K562 (cell line): ENCODE data around the gene SPIRE1. TPM values are rescaled to one million over a fixed set of nuclear protein-coding genes. Genes with fewer than 3 reads are reported as not detected.

Experiments used
- ATAC-seq: fragments of 200-7000 bp; cut with Tn5 transposase; 3 replicates; pipeline ENCODE4 v1.9.1; 2020; ENCODE audit warnings: moderate library complexity
- BruUV-seq: library from RNA; stranded (reverse); fragments of 400-500 nt; replicated peaks from 2 replicates; lab custom pipeline; 2021; lab: Mats Ljungman, UMichigan
- CTCF ChIA-PET: fragments of 300-600 bp; formaldehyde crosslinking; extraction: SDS; loops from one replicate; lab custom pipeline; 2021; ENCODE audit warnings: low intra/inter-chr PET ratio; lab: Yijun Ruan, JAX
- POLR2A ChIA-PET: fragments of 300-600, 350-650 bp; sonication (Branson Sonifier 250); formaldehyde crosslinking; extraction: SDS; loops from one replicate; lab custom pipeline; 2021; ENCODE audit warnings: antibody characterized with exemption, inconsistent platforms; lab: Yijun Ruan, JAX
- DNase-seq, 4 experiments: peaks; one replicate each; pipeline versions ENCODE4 v3.0.0 to v3.0.0-alpha.2; 2011 to 2018; ENCODE audit warnings: low spot score in 3 of 4, mixed read lengths in 3 of 4; ENCODE audit errors: extremely low read depth in 1 of 4
- FAIRE-seq: peaks from 2 replicates; lab custom pipeline; 2011; peaks lifted over from hg19 to GRCh38; lab: Jason Lieb, UNC
- H2AFZ ChIP-seq: 2 replicates; pipeline ENCODE4 v1.6.0; 2011; ENCODE audit warnings: low read depth, low read length, control low read depth, inconsistent platforms
- H3K27ac ChIP-seq: fragments of 200-600 bp; 3 replicates; pipeline ENCODE4 v1.8.0; 2011; ENCODE audit warnings: low read depth, mild to moderate bottlenecking, control low read depth, inconsistent platforms, low read length, moderate library complexity, mixed read lengths; ENCODE audit errors: extremely low read depth
- H3K27me3 ChIP-seq, 2 experiments: fragments of 300-600 bp in 1 of 2; 2 replicates in 1 of 2; 3 replicates in 1 of 2; pipeline versions ENCODE4 v1.6.0 to v1.8.0; 2011; ENCODE audit warnings: inconsistent platforms in 2 of 2, low read length in 2 of 2, mild to moderate bottlenecking in 1 of 2, mixed read lengths in 1 of 2, moderate library complexity in 1 of 2; ENCODE audit not compliant: control insufficient read depth in 2 of 2, insufficient read depth in 2 of 2
- H3K36me3 ChIP-seq: fragments of 300-600 bp; 3 replicates; pipeline ENCODE4 v1.8.0; 2011; ENCODE audit warnings: mild to moderate bottlenecking, low read length, inconsistent platforms; ENCODE audit not compliant: control insufficient read depth, insufficient read depth
- H3K4me1 ChIP-seq, 2 experiments: fragments of 200-600 bp in 1 of 2; replicated peaks in 1 of 2; 2 replicates in 1 of 2; 3 replicates in 1 of 2; pipeline versions ENCODE4 v1.5.1 to v1.8.0; 2011; ENCODE audit warnings: inconsistent platforms in 2 of 2, low read length in 2 of 2, mild to moderate bottlenecking in 1 of 2, mixed read lengths in 1 of 2, moderate library complexity in 1 of 2; ENCODE audit not compliant: control insufficient read depth in 2 of 2, insufficient read depth in 2 of 2
- H3K4me2 ChIP-seq: 2 replicates; pipeline ENCODE4 v1.6.1; 2011; ENCODE audit warnings: low read length, control low read depth, inconsistent platforms, mixed read lengths; ENCODE audit not compliant: insufficient read depth
- H3K4me3 ChIP-seq: fragments of 200-600 bp; sonication (generic), shearing (Covaris generic); 2 replicates; pipeline ENCODE4 v1.5.1; 2016; ENCODE audit warnings: control low read depth, inconsistent platforms
- H3K79me2 ChIP-seq: fragments of 200-600 bp; 3 replicates; pipeline ENCODE4 v1.8.0; 2011; ENCODE audit warnings: low read length, inconsistent platforms; ENCODE audit not compliant: control insufficient read depth, insufficient read depth
- H3K9ac ChIP-seq, 2 experiments: 2 replicates each; pipeline versions ENCODE4 v1.6.0 to v1.6.1; 2011; ENCODE audit warnings: low read depth in 2 of 2, low read length in 2 of 2, control low read depth in 1 of 2, inconsistent platforms in 1 of 2, mild to moderate bottlenecking in 1 of 2, mixed read lengths in 1 of 2; ENCODE audit not compliant: insufficient read depth in 1 of 2
- H3K9me1 ChIP-seq: one replicate; pipeline ENCODE4 v1.6.0; 2011; ENCODE audit warnings: inconsistent platforms, mild to moderate bottlenecking, low read length, moderate library complexity; ENCODE audit not compliant: control insufficient read depth, insufficient read depth
- H3K9me3 ChIP-seq: replicated peaks from 2 replicates; pipeline ENCODE4 v1.5.1; 2011; ENCODE audit warnings: low read depth, low read length, inconsistent platforms; ENCODE audit not compliant: control insufficient read depth, insufficient read depth
- H4K20me1 ChIP-seq: replicated peaks from 2 replicates; pipeline ENCODE4 v1.6.1; 2011; ENCODE audit warnings: low read length, inconsistent platforms, mixed read lengths; ENCODE audit not compliant: control insufficient read depth, insufficient read depth
- MAZ ChIP-seq, 2 experiments: fragments of 450-650 bp in 1 of 2; sonication (generic) in 1 of 2; formaldehyde crosslinking; IDR thresholded peaks in 1 of 2; conservative IDR thresholded peaks in 1 of 2; 2 replicates each; pipeline versions ENCODE4 v1.4.0 to v1.5.0; 2020; ENCODE audit warnings: mild to moderate bottlenecking in 1 of 2, missing genetic modification reagents in 1 of 2
- POLR2A ChIP-seq: fragments of 450-650 bp; conservative IDR thresholded peaks from 2 replicates; pipeline ENCODE4 v1.6.1; 2016
- POLR3A ChIP-seq: IDR thresholded peaks from 2 replicates; pipeline ENCODE4 v1.6.1; 2011; ENCODE audit warnings: borderline replicate concordance, mild to moderate bottlenecking, moderate library complexity; ENCODE audit not compliant: insufficient read length, insufficient read depth; ENCODE audit errors: extremely low read depth
- RAD21 ChIP-seq, 2 experiments: fragments of 250-450 bp in 1 of 2; fragments of 450-650 bp in 1 of 2; sonication (Bioruptor Pico) in 1 of 2; formaldehyde crosslinking in 1 of 2; IDR thresholded peaks in 1 of 2; conservative IDR thresholded peaks in 1 of 2; 2 replicates each; pipeline versions ENCODE4 v1.4.0 to v1.8.0; 2020 to 2022; ENCODE audit warnings: mild to moderate bottlenecking in 2 of 2, moderate library complexity in 1 of 2
- TAF9B ChIP-seq: fragments of 450-650 bp; IDR thresholded peaks from 2 replicates; pipeline ENCODE4 v1.6.1; 2018; ENCODE audit warnings: mild to moderate bottlenecking; ENCODE audit not compliant: partially characterized antibody
- TFAM ChIP-seq: fragments of 250-450 bp; sonication (Bioruptor Pico); conservative IDR thresholded peaks from 2 replicates; pipeline ENCODE4 v1.5.0; 2021; ENCODE audit warnings: mild to moderate bottlenecking, moderate library complexity
- in situ Hi-C: fragments of 300-500 bp; cut with MboI; formaldehyde crosslinking; loops from 4 replicates; pipeline ENCODE4 v1.15.0; 2018; ENCODE audit warnings: inconsistent platforms, mixed read lengths
- intact Hi-C: fragments of 100-400 bp; cut with micrococcal nuclease; formaldehyde crosslinking; loops from 2 replicates; pipeline ENCODE4 v1.14.2; 2022
- polyA plus RNA-seq, 8 experiments: library from polyadenylated mRNA; depleted of rRNA in 4 of 8; stranded (reverse) in 5 of 8; unstranded in 3 of 8; fragments of >200 nt; fragmentation: Nextera tagmentation in 2 of 8; fragmentation: Illumina TruSeq in 1 of 8; extraction: Ambion mirVana in 2 of 8; extraction: Trizol in 1 of 8; gene quantifications; 2 replicates each; pipeline versions ENCODE4 v1.2.1 to v1.2.3, GENCODE V29; 2011 to 2014; ENCODE audit warnings: inconsistent platforms in 1 of 8, missing spikeins in 1 of 8
- total RNA-seq, 7 experiments: library from RNA; depleted of rRNA in 6 of 7; stranded (reverse); fragments of >200 nt in 6 of 7; fragmentation: Illumina TruSeq in 2 of 7; extraction: Trizol in 2 of 7; gene quantifications; 2 replicates each; pipeline versions ENCODE4 v1.2.1 to v1.2.3, GENCODE V29; 2011 to 2021; ENCODE audit warnings: low replicate concordance in 1 of 7
- TF ChIP-seq, protein P1 (sequence below): fragments of 450-650 bp; IDR thresholded peaks from 2 replicates; pipeline ENCODE4 v1.6.1; 2016; ENCODE audit warnings: low read depth
- TF ChIP-seq, protein P2 (sequence below): sonication (generic); formaldehyde crosslinking; IDR thresholded peaks from 2 replicates; pipeline ENCODE4 v1.8.0; 2022; ENCODE audit warnings: missing genetic modification reagents, mild to moderate bottlenecking, moderate library complexity, borderline replicate concordance
- TF ChIP-seq, protein P3 (sequence below): sonication (generic); formaldehyde crosslinking; IDR thresholded peaks from 2 replicates; pipeline ENCODE4 v1.9.0; 2022; ENCODE audit warnings: mild to moderate bottlenecking, missing genetic modification reagents

SPIRE1 gene
- total and polyA plus RNA-seq, 9 of the 15 experiments (the other 6 are each of a cell fraction or from before 2014, with no cell fraction given), result 2.9 to 14.0 (median 10.2) TPM

DNA sequence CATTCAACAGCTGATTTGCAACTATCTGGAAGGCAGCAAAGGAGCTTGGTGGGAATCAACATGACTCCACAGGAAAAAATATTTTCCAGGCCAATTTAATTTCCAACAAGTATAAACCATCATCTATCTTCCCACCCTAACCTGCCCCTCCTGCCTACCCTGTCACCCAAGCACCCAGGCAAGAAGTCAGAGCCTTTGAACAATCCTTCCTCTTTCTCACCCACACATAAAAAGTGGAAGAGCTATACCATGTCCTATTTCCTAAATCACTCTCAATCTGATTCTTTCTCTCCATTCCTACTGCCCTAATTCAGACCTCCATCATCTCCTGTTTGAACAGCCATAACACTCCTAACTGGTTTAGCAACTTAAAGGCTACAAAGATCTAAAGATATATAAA lies 12.7 kb downstream of the SPIRE1 start:
- ChIA-PET POLR2A (interaction anchor here (0.6 kb wide), 1 partner anchor 149 kb away, joined by 3 read pairs; no protein-coding TSS in a partner anchor), CTCF (no interaction called here)
- no peak for FAIRE-seq
- in situ Hi-C loops, result no loop called here
- Histone ChIP-seq H3K4me2 (no peak overlapping the region), H3K9me3 (no peaks in the 10 kb centered on the region), H3K9me1 (no peaks in the 10 kb centered on the region), H2AFZ (no peak overlapping the region), H3K36me3 (peaks cover 17% of the 10 kb centered on the region; the same call in 2 of the 3 replicates), H3K27me3 (no peaks in the 10 kb centered on the region), H3K4me3 (no peak overlapping the region), H4K20me1 (no peaks in the 10 kb centered on the region; the same call in 1 of the 2 replicates), H3K4me1 (peaks cover 9 to 16% of the 10 kb centered on the region in 2 experiments; a peak in 3 of 5 replicates), H3K27ac (no peak overlapping the region), H3K79me2 (peaks cover 24% of the 10 kb centered on the region), H3K9ac (no peak overlapping the region)
- TF ChIP-seq MAZ (CRISPR knock-in tag; conservative IDR thresholded peaks at IDR 0.05 in 1 of 2, IDR thresholded peaks at IDR 0.05 in 1 of 2), result no peak
- TF ChIP-seq POLR2A, result no peak
- no peak for TF ChIP-seq TFAM (CRISPR knock-in tag)
- TF ChIP-seq RAD21 (CRISPR knock-in tag; conservative IDR thresholded peaks at IDR 0.05 in 1 of 2, IDR thresholded peaks at IDR 0.05 in 1 of 2), result no peak
- TF ChIP-seq, protein P1, sequence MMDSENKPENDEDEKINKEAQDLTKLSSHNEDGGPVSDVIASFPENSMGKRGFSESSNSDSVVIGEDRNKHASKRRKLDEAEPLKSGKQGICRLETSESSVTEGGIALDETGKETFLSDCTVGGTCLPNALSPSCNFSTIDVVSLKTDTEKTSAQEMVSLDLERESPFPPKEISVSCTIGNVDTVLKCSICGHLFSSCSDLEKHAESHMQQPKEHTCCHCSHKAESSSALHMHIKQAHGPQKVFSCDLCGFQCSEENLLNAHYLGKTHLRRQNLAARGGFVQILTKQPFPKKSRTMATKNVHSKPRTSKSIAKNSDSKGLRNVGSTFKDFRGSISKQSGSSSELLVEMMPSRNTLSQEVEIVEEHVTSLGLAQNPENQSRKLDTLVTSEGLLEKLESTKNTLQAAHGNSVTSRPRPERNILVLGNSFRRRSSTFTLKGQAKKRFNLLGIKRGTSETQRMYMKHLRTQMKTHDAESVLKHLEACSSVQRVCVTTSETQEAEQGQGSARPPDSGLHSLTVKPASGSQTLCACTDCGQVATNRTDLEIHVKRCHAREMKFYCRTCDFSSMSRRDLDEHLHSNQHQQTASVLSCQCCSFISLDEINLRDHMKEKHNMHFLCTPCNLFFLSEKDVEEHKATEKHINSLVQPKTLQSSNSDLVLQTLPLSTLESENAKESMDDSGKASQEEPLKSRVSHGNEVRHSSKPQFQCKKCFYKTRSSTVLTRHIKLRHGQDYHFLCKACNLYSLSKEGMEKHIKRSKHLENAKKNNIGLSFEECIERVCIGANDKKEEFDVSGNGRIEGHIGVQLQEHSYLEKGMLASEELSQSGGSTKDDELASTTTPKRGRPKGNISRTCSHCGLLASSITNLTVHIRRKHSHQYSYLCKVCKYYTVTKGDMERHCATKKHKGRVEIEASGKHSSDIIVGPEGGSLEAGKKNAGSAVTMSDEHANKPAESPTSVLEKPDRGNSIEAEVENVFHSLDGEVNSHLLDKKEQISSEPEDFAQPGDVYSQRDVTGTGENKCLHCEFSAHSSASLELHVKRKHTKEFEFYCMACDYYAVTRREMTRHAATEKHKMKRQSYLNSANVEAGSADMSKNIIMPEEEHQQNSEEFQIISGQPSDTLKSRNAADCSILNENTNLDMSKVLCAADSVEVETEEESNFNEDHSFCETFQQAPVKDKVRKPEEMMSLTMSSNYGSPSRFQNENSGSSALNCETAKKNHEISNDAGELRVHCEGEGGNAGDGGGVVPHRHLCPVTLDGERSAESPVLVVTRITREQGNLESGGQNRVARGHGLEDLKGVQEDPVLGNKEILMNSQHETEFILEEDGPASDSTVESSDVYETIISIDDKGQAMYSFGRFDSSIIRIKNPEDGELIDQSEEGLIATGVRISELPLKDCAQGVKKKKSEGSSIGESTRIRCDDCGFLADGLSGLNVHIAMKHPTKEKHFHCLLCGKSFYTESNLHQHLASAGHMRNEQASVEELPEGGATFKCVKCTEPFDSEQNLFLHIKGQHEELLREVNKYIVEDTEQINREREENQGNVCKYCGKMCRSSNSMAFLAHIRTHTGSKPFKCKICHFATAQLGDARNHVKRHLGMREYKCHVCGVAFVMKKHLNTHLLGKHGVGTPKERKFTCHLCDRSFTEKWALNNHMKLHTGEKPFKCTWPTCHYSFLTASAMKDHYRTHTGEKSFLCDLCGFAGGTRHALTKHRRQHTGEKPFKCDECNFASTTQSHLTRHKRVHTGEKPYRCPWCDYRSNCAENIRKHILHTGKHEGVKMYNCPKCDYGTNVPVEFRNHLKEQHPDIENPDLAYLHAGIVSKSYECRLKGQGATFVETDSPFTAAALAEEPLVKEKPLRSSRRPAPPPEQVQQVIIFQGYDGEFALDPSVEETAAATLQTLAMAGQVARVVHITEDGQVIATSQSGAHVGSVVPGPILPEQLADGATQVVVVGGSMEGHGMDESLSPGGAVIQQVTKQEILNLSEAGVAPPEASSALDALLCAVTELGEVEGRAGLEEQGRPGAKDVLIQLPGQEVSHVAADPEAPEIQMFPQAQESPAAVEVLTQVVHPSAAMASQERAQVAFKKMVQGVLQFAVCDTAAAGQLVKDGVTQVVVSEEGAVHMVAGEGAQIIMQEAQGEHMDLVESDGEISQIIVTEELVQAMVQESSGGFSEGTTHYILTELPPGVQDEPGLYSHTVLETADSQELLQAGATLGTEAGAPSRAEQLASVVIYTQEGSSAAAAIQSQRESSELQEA, result no peak
- TF ChIP-seq POLR3A, result no peak
- TF ChIP-seq, protein P2, sequence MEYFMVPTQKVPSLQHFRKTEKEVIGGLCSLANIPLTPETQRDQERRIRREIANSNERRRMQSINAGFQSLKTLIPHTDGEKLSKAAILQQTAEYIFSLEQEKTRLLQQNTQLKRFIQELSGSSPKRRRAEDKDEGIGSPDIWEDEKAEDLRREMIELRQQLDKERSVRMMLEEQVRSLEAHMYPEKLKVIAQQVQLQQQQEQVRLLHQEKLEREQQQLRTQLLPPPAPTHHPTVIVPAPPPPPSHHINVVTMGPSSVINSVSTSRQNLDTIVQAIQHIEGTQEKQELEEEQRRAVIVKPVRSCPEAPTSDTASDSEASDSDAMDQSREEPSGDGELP (CRISPR knock-in tag), result no peak
- TF ChIP-seq, protein P3, sequence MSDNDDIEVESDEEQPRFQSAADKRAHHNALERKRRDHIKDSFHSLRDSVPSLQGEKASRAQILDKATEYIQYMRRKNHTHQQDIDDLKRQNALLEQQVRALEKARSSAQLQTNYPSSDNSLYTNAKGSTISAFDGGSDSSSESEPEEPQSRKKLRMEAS (CRISPR knock-in tag), result no peak
- no peak for TF ChIP-seq TAF9B
- BruUV-seq, result no TSS peak
- no peak for ATAC-seq
- intact Hi-C loops, result no loop called here
- no peak for DNase-seq
